ENCODE data around the gene CNBD2.

CNBD2 gene

DNA sequence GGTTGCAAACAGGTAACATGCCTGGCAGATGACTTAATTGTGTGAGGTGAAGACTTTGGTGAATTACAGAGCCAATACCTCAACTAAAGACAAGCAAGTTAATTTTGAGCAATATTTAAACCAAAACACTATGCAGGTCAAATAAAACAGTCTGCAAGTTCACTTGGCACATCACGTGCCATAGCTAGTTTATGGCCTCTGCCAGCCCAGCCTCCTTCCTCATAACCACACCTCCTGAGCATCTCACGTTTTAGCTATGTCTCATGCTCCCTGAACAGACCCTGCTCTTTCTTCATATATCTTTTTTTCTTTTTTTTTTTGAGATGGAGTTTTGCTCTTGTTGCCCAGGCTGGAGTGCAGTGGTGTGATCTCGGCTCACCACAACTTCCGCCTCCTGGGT lies 4.5 kb upstream of the CNBD2 start:
- Histone ChIP-seq H3K4me3 (ENCODE audit: low read depth in 1 of 2, low read length in 1 of 2) (no peak overlapping the region), H3K27me3 (peaks cover 12% of the 10 kb centered on the region), H3K9me3 (no peaks in the 10 kb centered on the region), H3K27ac (no peak overlapping the region), H3K36me3 (no peaks in the 10 kb centered on the region), H3K4me1 (ENCODE audit: control insufficient read depth in 1 of 2, insufficient read depth in 1 of 2, low read depth in 1 of 2, low read length in 1 of 2) (no peaks in the 10 kb centered on the region)
- TF ChIP-seq, protein P1, sequence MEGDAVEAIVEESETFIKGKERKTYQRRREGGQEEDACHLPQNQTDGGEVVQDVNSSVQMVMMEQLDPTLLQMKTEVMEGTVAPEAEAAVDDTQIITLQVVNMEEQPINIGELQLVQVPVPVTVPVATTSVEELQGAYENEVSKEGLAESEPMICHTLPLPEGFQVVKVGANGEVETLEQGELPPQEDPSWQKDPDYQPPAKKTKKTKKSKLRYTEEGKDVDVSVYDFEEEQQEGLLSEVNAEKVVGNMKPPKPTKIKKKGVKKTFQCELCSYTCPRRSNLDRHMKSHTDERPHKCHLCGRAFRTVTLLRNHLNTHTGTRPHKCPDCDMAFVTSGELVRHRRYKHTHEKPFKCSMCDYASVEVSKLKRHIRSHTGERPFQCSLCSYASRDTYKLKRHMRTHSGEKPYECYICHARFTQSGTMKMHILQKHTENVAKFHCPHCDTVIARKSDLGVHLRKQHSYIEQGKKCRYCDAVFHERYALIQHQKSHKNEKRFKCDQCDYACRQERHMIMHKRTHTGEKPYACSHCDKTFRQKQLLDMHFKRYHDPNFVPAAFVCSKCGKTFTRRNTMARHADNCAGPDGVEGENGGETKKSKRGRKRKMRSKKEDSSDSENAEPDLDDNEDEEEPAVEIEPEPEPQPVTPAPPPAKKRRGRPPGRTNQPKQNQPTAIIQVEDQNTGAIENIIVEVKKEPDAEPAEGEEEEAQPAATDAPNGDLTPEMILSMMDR (IDR thresholded peaks at IDR 0.05) = no peak

DNA sequence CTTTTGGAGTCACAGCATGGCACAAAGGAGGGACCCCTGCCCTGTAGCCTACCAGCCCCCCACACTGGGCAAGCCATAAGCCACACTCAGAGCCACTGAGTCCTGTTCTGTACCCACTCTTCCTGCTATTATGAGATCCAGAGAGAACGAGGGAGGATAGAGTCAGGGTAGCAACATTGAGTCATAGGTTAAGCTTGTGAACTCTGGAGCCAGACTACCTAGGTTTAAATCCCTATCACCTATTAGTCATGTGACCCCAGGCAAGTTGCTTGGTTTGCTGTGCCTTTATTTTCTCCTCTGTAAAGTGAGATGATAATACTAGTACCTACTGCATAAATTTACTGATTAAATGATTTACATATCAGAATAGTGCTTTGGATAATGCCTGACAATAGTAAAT lies 540 bp downstream of the CNBD2 start:
- no peaks in the 10 kb centered on the region for H3K36me3 ChIP-seq
- TF ChIP-seq, protein P1 (IDR thresholded peaks at IDR 0.05) = no peak
- H3K4me1 ChIP-seq (ENCODE audit: control insufficient read depth in 1 of 2, insufficient read depth in 1 of 2, low read depth in 1 of 2, low read length in 1 of 2) = no peaks in the 10 kb centered on the region
- H3K4me3 ChIP-seq (ENCODE audit: low read depth in 1 of 2, low read length in 1 of 2) = no peak overlapping the region
- no peak overlapping the region for H3K27ac ChIP-seq
- H3K9me3 ChIP-seq = no peaks in the 10 kb centered on the region
- H3K27me3 ChIP-seq = peaks cover 10% of the 10 kb centered on the region

DNA sequence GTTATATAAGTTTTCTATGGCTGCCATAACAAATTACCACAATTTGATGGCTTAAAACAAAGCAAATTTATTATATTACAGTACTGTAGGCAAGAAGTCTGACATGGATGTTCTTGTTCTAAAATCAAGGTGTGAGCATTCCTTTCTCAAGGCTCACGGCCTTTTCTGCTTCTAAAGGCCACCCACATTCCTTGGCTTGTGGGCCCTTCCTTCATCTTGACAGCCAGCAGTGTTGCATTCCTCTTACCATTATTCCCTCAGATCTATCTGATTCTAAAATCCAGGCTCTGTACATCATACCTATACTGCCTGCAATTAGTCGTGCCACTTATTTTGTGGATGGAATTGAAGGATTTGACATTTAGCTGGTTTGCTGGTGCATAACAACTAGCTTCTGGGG lies 3.6 kb downstream of the CNBD2 start:
- Histone ChIP-seq H3K4me1 (ENCODE audit: control insufficient read depth in 1 of 2, insufficient read depth in 1 of 2, low read depth in 1 of 2, low read length in 1 of 2) (no peaks in the 10 kb centered on the region), H3K4me3 (ENCODE audit: low read depth in 1 of 2, low read length in 1 of 2) (no peak overlapping the region), H3K9me3 (no peaks in the 10 kb centered on the region), H3K27ac (no peak overlapping the region), H3K36me3 (no peaks in the 10 kb centered on the region), H3K27me3 (peaks cover 10% of the 10 kb centered on the region)
- TF ChIP-seq, protein P1 (IDR thresholded peaks at IDR 0.05) = no peak

DNA sequence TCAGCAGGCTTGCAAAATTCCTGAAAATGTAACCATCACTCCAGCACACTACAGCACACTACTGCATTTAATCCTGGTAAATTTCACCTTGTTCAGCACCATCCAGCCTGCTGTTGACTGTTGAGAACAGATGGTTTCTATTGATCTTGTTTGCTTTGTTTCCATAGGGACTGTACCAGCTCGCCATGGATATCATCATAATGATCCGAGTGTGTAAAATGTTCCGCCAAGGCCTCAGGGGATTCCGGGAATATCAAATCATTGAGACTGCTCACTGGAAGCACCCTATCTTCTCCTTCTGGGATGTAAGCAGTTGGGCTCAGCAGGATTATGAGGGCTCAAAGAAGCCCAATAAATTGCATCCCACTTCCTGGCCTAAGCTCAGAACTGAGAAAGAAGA lies 4.1 kb downstream of the CNBD2 start:
- Histone ChIP-seq H3K9me3 (no peaks in the 10 kb centered on the region), H3K4me3 (ENCODE audit: low read depth in 1 of 2, low read length in 1 of 2) (no peak overlapping the region), H3K27ac (no peak overlapping the region), H3K4me1 (ENCODE audit: control insufficient read depth in 1 of 2, insufficient read depth in 1 of 2, low read depth in 1 of 2, low read length in 1 of 2) (no peaks in the 10 kb centered on the region), H3K36me3 (no peaks in the 10 kb centered on the region), H3K27me3 (peaks cover 10% of the 10 kb centered on the region)
- TF ChIP-seq, protein P1 (IDR thresholded peaks at IDR 0.05) = no peak

DNA sequence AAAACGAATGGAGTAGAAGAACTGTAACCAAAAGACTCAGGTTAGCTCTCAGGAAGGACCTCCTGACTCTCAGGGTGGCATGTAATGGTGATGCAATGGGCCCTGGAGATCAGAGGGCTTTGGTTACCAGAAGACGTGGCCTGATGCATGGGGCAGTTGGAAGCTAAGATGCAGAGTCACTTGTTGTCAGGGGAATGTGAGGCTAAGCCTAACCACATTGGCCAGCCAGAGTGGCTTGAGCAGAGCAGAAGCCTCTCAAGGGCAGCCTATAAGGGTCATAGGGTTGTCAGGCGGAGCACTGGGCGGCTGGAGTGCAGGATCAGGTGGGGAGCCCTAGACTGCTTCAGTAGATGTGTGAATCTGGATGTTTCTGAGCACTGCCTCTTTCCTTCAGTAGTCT lies 5.9 kb downstream of the CNBD2 start:
- Histone ChIP-seq H3K27me3 (peaks cover 6% of the 10 kb centered on the region), H3K4me1 (ENCODE audit: control insufficient read depth in 1 of 2, insufficient read depth in 1 of 2, low read depth in 1 of 2, low read length in 1 of 2) (no peaks in the 10 kb centered on the region), H3K4me3 (ENCODE audit: low read depth in 1 of 2, low read length in 1 of 2) (no peak overlapping the region), H3K9me3 (no peaks in the 10 kb centered on the region), H3K27ac (no peak overlapping the region), H3K36me3 (no peaks in the 10 kb centered on the region)
- TF ChIP-seq, protein P1 (IDR thresholded peaks at IDR 0.05) = no peak

All from neutrophil (primary cell).